Body of pancreas (tissue), 4 donors: Measurements from ENCODE around the gene CMKLR1. TPM values are rescaled to one million over a fixed set of nuclear protein-coding genes. Genes with fewer than 3 reads are reported as not detected.

Source experiments
- ATAC-seq: fragments of 150-250 bp; one replicate; pipeline ENCODE4 v1.9.1; 2016
- DNase-seq, 4 donors: peaks; one replicate each; pipeline ENCODE4 v3.0.0-alpha.2; 2019
- H3K27ac ChIP-seq, 4 donors: fragments of 200-600 bp; sonication (generic); 1 replicate in 3 of 4; 2 replicates in 1 of 4; pipeline versions ENCODE4 v1.5.1 to v1.6.1; 2016 to 2019; ENCODE audit warnings: mild to moderate bottlenecking in 1 of 4, mixed read lengths in 1 of 4, moderate library complexity in 1 of 4
- H3K27me3 ChIP-seq, 2 donors: fragments of 200-600 bp; sonication (generic); one replicate each; pipeline ENCODE4 v1.6.0; 2016; ENCODE audit warnings: mild to moderate bottlenecking in 1 of 2
- H3K36me3 ChIP-seq, 2 donors: fragments of 200-600 bp; sonication (generic); replicated peaks in 1 of 2; 2 replicates each; pipeline ENCODE4 v1.5.1; 2016; ENCODE audit warnings: low read depth in 2 of 2; ENCODE audit not compliant: insufficient read depth in 1 of 2
- H3K4me1 ChIP-seq: fragments of 200-600 bp; sonication (generic); one replicate; pipeline ENCODE4 v1.6.0; 2016
- H3K4me3 ChIP-seq, 2 donors: fragments of 200-600 bp; sonication (generic); 1 replicate in 1 of 2; 2 replicates in 1 of 2; pipeline ENCODE4 v1.5.1; 2016 to 2019
- H3K9me3 ChIP-seq, 3 donors: fragments of 200-600 bp; sonication (generic); 1 replicate in 2 of 3; 2 replicates in 1 of 3; pipeline ENCODE4 v1.5.1; 2016
- CTCF ChIP-seq, 7 experiments: fragments of 450-650 bp in 4 of 7; fragments of 200-600 bp in 3 of 7; sonication (generic) in 3 of 7; IDR thresholded peaks; one replicate each; pipeline ENCODE4 v1.5.1; 2016 to 2019; ENCODE audit warnings: antibody characterized with exemption in 7 of 7
- POLR2A ChIP-seq, 3 donors: fragments of 450-650 bp; IDR thresholded peaks; one replicate each; pipeline ENCODE4 v1.6.1; 2016; ENCODE audit warnings: antibody characterized with exemption in 3 of 3, mild to moderate bottlenecking in 2 of 3
- WGBS, 2 donors: methylation state at CpG; one replicate each; pipeline ENCODE4 v1.1.5; 2017; 5-methylcytosine and 5-hydroxymethylcytosine counted together
- intact Hi-C: fragments of 100-400 bp; cut with DNase I; formaldehyde crosslinking; loops from one replicate; pipeline ENCODE4 v1.15.1; 2023
- total RNA-seq, 2 donors: library from RNA; depleted of rRNA; stranded (reverse); fragments of >200 nt; gene quantifications; one replicate each; pipeline ENCODE4 v1.1.0, GENCODE V29; 2016

Gene CMKLR1
- total RNA-seq, 2 donors from 2014 or later = 5.3 to 5.7 TPM

GRCh38 chr12:108375986-108376663 lies 37.0 kb upstream of the CMKLR1 start:
- no peak for TF ChIP-seq CTCF (IDR thresholded peaks at IDR 0.05)
- no peak for TF ChIP-seq POLR2A (IDR thresholded peaks at IDR 0.05)
- Histone ChIP-seq H3K4me3 (no peak overlapping the region), H3K27ac (no peak overlapping the region), H3K27me3 (no peaks in the 10 kb centered on the region), H3K4me1 (no peaks in the 10 kb centered on the region), H3K36me3 (no peaks in the 10 kb centered on the region), H3K9me3 (peaks cover 0 to 10% (median 0%) of the 10 kb centered on the region in 3 donors)
- WGBS, 2 donors = 27 to 28% methylated on average over 4 of the region's 4 CpGs
- ATAC-seq = no peak
- intact Hi-C loops = no loop called here
- no peak for DNase-seq

DNA sequence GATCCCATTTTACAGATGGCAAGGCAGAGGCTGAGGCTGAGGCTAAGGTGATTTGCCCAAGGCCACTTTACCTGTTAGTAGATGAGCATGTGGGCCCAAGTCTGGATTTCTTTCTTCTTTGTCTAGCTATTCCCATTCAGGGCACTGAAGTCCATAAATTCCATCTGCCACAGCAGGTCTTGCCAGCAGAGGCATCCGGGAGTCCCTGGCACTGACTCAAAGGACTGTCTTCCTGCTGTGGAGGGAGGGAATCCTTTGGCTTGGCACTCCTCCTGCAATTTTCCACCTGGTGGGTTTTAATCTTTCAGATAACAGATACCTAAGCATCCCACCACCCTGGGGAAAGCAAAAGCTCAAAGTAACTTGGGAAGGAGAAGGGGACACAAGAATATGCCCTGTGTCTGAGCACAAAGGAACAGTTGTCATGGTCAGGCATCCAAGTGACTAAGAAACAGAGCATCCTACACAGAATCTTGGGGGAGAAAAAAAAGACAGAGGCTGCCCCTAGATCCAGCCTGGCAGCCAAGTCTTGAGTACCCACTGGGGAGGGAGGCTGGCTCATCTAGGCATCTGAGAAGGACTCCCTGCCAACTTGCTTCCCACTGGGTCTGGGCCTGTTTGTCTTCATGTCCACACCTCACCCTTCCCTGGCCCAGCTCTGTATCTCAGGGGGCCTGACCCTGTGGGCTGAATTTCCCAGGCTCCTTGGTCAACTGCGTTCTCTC lies 35.6 kb upstream of the CMKLR1 start:
- Histone ChIP-seq H3K9me3 (peaks cover 0 to 10% (median 0%) of the 10 kb centered on the region in 3 donors), H3K4me1 (no peaks in the 10 kb centered on the region), H3K27ac (no peak overlapping the region), H3K36me3 (no peaks in the 10 kb centered on the region), H3K27me3 (no peaks in the 10 kb centered on the region), H3K4me3 (no peak overlapping the region)
- WGBS, 2 donors = 71 to 83% methylated on average over 2 of the region's 2 CpGs
- intact Hi-C loops = no loop called here
- TF ChIP-seq CTCF (IDR thresholded peaks at IDR 0.05) = no peak
- no peak for TF ChIP-seq POLR2A (IDR thresholded peaks at IDR 0.05)
- no peak for ATAC-seq
- no peak for DNase-seq

DNA sequence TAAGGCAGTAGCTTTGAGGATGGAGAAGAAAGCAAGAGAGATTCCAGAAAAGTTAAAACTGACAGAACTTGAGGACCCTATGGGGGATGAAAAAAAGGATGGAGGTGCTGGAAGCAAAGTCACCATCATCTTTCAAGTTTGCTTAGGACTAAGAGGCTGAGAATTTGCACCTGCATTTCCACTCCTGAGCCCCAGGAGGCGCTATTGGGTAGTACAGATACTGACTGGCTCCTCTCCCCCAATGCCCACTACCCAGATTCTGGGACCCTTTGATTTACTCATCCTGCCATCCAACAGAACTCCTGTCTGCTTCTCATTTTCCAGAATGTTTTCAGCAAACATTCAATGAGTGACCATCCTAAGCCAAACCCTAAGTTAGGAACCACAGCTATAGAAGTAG lies 34.0 kb upstream of the CMKLR1 start:
- TF ChIP-seq CTCF (IDR thresholded peaks at IDR 0.05) (no peak), POLR2A (IDR thresholded peaks at IDR 0.05) (no peak)
- DNase-seq (no peak), ATAC-seq (no peak)
- Histone ChIP-seq H3K9me3 (peaks cover 0 to 10% (median 0%) of the 10 kb centered on the region in 3 donors), H3K4me3 (no peak overlapping the region), H3K27ac (no peak overlapping the region), H3K36me3 (no peaks in the 10 kb centered on the region), H3K27me3 (no peaks in the 10 kb centered on the region), H3K4me1 (no peaks in the 10 kb centered on the region)
- WGBS, 2 donors = 0 to 4% methylated on average over 1 of the region's 1 CpG
- intact Hi-C loops = no loop called here

DNA sequence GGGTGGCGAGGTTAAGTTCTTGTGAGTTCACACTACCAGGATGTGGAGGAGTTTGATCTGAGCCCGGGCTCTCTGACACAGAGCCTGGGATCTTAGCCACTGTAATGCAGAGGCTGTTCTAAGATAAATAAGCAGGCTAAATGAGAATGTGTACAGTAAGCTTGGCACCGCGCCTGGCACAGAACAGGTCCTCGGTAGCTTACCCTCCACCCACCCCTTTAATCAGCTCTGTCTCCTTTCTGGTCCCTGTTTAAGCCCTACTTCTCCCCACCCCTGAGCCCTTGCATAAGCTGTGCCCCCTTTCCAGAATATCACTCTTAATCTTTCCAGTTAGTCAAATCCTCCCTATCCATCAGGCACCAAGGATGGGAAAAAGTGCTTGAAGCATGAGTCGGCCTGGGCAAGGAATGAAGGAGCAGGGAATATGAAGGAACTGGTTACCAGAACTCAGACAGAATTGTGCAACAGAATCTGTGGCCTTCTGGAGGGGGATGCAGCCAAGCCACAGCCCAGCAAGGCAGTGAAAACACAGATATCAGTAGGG lies 32.8 kb upstream of the CMKLR1 start:
- H3K36me3 ChIP-seq = no peaks in the 10 kb centered on the region
- H3K9me3 ChIP-seq = peaks cover 0 to 10% (median 0%) of the 10 kb centered on the region in 3 donors
- no peak overlapping the region for H3K27ac ChIP-seq
- TF ChIP-seq CTCF (IDR thresholded peaks at IDR 0.05) = no peak
- no peak for TF ChIP-seq POLR2A (IDR thresholded peaks at IDR 0.05)
- no peaks in the 10 kb centered on the region for H3K27me3 ChIP-seq
- ATAC-seq = no peak
- intact Hi-C loops = no loop called here
- H3K4me3 ChIP-seq = no peak overlapping the region
- 46 to 49% methylated on average over 6 of the region's 6 CpGs for WGBS, 2 donors
- H3K4me1 ChIP-seq = no peaks in the 10 kb centered on the region
- peak in 2 of 4 donors; percentile 32 to 34 for DNase-seq
